Epithelial cell of proximal tubule (primary cell): ENCODE results near the gene MAGI2. TPM values are rescaled to one million over a fixed set of nuclear protein-coding genes. Genes with fewer than 3 reads are reported as not detected.

Experiments used
- DNase-seq: peaks from one replicate; pipeline ENCODE4 v3.0.0-alpha.2; 2011; ENCODE audit warnings: low read depth
- H3K4me3 ChIP-seq: 2 replicates; pipeline ENCODE4 v1.5.1; 2011; ENCODE audit warnings: low read depth, mild to moderate bottlenecking, low read length
- CTCF ChIP-seq: conservative IDR thresholded peaks from 2 replicates; pipeline ENCODE4 v1.5.1; 2012; ENCODE audit warnings: low read depth, mild to moderate bottlenecking, low read length
- total RNA-seq: library from RNA; depleted of rRNA; stranded (reverse); fragments of >200 nt; gene quantifications from 2 replicates; pipeline ENCODE4 v1.2.3, GENCODE V29; 2015

The MAGI2 gene
- total RNA-seq, 1 donor from 2014 or later, result 0.92 TPM

DNA sequence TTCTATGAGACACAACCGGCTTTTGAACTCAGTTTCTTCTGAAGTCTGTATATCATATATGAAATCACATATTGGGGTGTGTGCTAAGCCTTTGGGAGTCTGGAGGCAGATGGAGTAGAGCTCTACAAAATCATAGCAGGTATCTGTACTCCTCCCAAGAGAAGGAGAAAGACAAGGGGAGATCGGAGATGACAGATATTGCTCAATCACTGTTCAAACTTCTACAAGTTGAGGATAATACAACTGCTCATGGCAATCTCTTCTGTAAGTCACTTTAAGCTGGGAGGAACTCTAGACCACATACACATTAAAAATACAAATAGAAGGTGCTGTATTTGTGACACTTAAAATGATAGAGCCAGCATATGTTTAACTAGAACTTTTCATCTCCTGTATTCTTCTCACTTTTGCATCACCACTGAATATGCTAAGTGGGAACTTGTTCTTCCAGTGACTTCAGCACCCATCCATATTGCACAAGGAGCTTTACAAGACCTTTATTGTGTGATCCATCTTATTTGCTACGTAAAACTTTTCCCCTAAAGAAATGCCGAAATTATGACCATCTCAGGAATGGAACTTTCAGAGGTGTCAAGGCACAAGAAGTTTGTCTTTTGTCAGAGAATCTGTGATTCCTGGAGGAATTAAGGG lies 1273.5 kb downstream of the MAGI2 start:
- no peak overlapping the region for H3K4me3 ChIP-seq
- no peak for DNase-seq
- TF ChIP-seq CTCF, result no peak

GRCh38 chr7:78179211-78179610 lies 1274.3 kb downstream of the MAGI2 start:
- no peak overlapping the region for H3K4me3 ChIP-seq
- no peak for DNase-seq
- no peak for TF ChIP-seq CTCF

GRCh38 chr7:78178319-78178718 lies 1275.1 kb downstream of the MAGI2 start:
- TF ChIP-seq CTCF, result no peak
- H3K4me3 ChIP-seq, result no peak overlapping the region
- no peak for DNase-seq

- TF ChIP-seq CTCF, result no peak
- H3K4me3 ChIP-seq, result no peak overlapping the region
- no peak for DNase-seq
Observed at GRCh38 chr7:78176171-78176570, 1277.3 kb downstream of the MAGI2 start.

DNA sequence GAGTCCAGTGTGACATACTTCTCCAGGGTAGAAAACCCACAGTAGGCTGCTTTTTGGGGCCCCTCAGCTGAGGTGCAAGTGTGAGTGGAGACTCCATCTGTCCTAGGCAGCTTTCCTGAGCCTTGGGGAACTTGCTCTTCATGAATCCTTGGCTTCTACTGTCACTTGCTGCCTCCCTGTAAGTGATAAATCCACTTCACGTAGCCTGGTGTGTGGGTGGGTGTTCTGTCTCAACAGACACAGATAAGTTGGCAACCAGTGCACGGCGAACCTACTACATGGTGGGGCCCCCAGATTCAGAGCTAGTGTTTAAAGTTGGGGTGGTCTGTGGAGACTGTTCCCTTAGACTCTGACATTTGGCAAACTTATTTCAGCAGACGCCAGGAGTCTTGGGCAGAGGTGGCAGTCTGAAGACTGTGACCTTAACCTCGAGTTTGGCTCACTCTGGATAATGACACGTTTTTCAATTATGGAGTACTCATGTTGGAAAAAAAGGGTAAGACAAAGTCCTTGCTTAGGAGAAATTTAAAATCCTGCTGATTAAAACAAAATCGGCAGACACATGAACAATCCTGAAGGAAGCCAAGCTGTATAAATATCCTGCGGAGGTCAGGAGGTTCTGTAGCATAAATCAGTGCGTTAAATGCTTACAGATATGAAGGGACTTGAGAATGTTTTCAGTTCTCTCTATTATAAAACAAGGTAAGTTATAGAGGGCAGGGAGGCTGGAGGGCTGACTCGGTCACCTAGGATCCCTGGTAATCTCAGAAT lies 1278.0 kb downstream of the MAGI2 start:
- TF ChIP-seq CTCF, result no peak
- no peak for DNase-seq
- H3K4me3 ChIP-seq, result no peak overlapping the region

- DNase-seq, result no peak
- no peak for TF ChIP-seq CTCF
- H3K4me3 ChIP-seq, result no peak overlapping the region
Observed at GRCh38 chr7:78173666-78174065, 1279.8 kb downstream of the MAGI2 start.

GRCh38 chr7:78172933-78173591 lies 1280.4 kb downstream of the MAGI2 start:
- TF ChIP-seq CTCF, result no peak
- no peak for DNase-seq
- no peak overlapping the region for H3K4me3 ChIP-seq
